ENCODE results near the gene SLC15A3.
"Not testable (repeated sequence)": the region's sequence is repeated elsewhere in the genome, so short reads cannot be mapped to it uniquely, and the experiment has no call there.

SLC15A3 gene

DNA sequence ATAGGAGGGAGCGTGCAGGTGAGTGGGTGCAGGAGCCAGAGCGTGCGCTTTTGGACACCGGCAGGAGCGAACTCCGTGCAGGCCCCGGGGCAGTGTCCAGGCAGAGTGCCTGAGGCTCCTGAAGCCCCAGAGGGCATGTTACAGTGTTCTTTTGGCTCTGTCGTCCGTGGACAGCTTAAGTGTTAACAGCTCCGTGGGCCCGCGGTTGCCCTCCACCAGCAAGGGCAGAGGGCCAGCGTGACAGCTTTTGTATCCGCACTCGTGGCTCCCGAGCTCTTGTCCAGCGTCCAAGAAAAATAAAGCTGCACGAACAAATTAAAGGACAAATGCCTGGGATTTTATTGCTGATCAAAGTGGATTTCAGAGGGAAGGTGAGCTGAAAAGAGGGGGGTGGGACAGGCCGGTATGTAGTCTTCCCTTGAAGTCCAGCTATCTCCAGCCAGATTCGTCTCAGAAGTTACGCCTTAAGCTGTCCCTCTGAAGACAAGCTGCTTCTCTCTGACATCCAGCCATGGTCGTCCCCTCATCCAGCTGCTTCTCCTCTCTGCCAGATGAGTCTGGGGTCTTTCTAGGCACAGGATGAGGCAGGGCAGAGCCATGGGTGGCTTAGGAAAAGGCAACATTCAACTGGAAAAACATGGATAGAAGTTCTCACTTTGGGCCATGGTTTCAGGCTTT, 39.0 kb downstream of the SLC15A3 start:
- no peak for DNase-seq

DNA sequence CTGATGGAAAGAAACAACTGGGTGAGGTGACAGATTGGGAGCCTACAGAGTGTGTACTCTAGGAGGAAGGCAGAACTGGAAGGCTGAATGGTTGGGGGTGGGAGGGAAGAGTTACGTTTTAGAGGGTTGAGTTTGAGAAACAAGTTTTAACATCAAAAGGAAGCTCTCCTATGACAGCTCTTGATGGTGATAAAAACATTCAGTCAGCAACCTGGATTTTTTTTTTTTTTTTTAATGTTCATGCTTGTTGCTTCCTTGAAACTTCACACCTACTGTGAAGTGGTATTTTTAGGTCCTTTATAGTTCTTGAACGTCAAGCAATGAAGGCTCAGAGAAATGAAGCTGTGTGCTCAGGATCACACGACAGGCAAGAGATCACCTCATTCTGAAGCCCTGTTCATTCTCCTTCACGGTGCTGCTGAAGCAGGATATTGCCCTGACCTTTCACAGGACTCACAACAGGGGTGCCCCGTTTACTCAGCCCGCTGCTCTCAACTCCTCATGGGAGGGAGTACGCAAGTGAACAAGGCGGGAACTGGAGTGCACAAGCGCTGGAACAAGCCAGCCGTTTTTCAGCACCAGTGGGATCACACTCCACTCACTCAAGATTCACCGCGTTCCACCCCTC, 39.6 kb downstream of the SLC15A3 start:
- no peak for DNase-seq

DNA sequence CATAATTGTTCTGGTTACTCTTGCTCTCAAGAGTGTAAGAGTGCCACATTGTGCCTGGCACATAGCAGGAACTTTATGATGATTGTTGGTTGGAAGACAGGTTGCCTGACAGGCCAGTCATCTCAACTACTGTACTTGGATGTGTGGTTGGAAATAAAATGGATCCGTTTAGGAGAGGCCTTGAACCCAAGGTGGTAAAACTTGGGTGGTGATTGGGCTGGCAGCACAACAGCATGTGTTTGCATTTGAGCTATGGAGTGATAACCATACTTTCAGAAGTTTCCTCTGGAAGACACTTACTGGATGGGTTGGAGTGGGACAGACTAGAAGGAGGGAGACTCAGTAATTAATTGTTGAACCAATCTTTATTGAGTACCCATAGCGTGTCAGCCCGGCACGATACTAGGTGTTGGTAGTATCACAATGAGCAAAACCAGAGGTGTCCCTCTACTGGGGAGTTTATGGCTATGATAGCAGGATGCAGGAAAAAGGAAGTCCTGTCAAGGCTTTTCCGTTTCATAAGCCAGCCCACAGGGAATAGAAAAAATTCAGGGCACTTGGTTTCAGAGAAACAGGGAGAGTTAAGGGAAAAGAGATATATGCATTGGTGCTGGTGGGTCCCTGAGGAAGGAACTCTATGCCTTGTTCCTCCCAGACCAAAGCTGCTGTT, 41.1 kb downstream of the SLC15A3 start:
- no peak for DNase-seq

DNA sequence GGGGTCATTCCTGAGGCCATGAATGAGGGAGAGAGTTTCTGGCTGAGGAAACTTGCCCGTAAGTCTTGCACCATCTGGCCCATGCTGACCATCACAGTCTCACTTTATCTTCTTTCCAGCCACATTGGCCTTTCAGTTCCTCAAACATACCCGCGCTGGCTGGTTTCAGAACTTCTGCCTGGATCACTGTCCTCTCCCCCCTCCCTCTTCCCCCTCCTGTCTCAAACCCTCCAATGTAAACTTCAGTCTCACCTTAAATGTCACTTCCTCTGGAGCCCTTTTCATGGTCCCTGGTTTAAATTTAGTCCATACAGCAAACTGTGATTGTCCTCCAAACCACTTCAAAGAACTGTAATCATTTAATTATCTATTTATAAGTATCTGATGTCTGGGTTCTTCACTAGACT, 41.7 kb downstream of the SLC15A3 start:
- DNase-seq = no peak

DNA sequence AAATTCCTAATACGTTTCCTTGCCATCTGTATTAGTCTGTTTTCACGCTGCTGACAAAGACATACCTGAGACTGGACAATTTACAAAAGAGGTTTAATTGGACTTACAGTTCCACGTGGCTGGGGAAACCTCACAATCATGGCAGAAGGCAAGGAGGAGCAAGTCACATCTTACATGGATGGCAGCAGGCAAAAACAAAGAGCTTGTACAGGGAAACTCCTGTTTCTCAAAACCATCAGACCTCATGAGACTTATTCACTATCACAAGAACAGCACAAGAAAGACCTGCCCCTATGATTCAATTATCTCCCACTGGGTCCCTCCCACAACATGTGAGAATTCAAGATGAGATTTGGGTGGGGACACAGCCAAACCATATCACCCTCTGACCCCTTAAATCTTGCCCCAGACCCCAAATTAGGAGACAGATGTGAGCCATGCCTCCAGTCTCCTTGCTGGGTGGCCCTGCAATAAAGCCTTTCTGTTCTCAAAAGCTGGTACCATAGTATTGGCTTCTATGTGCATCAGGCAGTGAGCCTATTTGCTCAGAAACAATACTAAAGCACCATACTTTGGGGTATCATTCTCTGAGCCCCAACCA, 42.2 kb downstream of the SLC15A3 start:
- not testable (repeated sequence) for DNase-seq

DNA sequence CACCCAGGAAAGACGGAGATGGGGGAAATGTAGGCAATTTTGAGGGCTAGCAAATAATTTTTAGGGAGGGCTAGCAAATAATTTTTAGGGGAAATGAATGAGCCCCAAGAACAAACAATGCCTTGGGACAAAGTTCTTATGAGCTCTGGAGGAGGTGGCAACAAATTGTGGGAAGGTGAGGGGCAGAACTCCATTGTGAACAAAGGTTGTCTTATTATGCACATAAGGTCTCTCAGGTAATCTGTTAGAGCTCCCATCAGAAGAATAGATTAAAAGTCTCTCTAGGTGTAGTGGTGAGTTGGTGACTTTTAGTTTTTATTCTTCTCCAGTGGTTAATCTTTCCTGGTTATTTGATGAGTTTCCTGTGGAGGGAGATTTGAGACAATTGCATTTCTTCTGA, 43.2 kb downstream of the SLC15A3 start:
- DNase-seq = no peak

DNA sequence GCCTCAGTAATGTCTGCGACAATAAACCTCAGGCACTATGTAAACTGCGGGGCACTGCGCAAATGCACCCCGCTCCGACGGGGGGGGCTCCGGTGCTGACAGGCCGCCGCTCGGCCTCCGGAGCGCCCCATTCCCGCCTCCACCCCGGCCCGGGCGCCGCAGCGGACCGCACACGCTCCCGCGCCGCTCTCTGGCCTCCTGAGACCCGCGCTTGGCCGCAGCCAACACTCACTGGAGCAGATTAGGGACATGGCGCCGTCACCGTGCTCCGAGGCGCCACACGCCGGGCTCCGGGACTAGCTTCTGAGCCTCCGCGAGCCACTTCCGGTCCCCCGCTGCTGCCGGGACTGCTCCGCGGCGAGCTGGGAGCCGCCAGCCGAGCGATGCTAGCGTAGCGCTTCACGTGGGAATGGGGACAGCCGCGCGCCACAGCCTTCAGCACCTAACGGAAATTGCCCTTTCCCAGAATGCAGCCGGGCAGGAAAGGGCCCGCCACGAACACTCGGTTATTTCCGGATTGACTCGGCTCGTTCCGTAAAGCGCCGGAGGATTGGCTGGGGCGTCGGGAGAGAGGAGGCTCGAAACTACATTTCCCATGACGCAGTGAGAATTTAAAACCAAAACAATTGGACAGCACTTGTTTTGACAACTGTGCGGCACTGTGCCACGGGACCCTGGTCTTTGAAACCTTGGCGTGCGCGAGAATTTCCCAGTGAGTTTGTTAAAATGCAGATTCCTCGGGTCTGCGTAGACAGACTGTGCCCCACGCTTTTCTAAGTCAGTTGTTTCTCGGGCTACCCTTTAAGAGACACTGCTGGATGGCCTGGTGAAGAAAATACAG, 45.6 kb downstream of the SLC15A3 start, which contains the start of gene PRPF19:
TSS of gene PRPF19 (minus strand) at position 454 of the 841 bp plus-strand sequence. CDS start at position 251, 203 bp downstream.
- peak; percentile 99 for DNase-seq

DNA sequence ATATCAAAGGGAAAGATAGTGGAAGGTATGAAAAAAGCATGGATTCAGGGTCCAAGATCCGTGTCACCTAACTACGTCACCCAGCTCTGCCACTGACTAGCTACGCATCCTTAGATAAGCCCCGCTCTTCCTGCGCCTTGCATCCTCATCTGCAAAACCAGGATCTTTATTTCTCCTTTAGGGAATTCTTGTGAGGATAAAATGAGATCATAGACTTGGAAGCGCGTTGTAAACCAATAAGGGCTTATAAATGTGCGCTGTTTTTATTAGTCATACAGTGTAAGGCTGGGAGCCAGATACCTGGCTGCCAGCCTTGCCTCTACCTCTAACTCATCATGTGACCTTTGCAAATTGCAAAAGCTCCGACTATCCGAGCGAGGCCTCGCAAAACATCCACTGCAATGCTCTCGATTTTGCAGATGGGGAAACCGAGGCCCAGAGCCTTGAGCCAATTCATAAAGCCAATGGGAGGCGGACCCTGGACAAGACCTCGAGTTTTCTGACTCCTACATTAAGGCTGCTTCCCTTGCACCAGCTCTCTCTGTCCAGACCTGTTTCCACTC, 46.3 kb downstream of the SLC15A3 start:
- DNase-seq = no peak

DNA sequence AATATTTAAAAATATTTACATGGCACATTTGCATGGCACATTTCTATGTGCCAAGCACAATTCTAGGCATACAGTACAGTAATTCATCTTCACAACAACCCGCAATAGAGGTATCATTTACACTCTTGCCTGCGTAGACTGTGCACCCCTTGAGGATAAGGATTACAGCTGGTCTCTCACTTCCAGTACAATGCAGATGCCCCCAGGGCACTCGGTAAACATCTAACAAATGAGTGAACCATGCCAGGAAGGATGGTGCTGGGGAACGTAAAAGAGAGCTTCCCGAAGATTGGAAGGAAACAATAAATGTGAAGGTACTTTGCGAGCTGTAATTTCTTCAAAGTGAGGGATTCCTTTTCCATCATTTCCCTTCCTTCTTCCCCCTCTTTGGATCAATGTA, 46.9 kb downstream of the SLC15A3 start:
- DNase-seq = no peak

DNA sequence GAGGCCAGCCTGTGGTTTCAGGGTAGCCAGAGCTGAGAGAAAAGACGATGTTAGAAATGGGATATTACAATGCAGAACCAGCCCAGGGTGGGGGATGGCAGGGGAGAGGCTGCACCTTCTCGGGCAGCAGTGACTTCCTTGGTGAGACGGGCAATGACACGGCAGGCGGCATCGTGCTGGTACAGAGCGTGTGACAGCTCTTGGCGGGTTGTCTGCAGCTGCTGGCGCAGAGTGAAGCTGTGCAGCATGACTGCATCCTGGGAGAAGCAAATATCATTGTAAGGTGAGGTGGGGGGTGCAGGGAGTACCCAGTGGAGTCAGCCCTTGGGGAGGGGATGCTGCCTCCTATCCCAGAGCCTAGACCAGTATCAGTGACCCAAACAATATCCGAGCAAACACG, 49.4 kb downstream of the SLC15A3 start:
- no peak for DNase-seq

DNA sequence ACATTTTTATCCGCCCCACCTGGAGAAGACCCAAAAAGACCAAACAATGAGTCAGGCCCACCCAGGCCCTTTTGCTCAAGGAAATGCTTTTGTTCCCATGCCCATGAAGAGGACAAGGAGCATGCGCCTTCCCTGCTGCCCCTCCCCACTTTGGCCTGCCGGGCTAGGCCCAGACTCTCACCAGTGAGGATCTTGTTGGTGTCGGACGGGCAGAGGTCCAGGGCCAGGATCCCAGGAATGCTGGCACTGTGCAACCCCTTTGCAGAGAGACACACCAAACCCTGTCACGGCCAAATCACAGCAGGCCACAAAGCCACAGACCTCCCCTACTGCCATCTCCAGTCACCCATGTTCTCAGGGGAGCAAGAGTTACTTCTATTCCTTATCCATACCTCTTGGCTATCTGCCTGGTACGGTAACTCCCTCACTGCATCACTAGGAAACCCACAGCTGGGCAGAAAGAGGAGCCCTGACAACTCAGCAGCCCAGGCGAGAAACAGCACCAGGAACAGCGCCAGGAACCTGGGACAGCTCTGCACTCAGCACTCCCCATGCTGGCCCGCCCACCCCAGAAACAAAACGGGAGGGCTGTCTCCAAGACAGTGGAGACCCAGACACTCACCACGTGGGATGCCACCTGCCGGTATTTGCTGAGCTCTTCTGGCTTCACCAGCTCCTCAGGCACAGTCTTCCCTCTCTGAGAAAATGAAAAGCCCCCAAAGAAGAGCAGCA, 51.1 kb downstream of the SLC15A3 start:
- DNase-seq = no peak

DNA sequence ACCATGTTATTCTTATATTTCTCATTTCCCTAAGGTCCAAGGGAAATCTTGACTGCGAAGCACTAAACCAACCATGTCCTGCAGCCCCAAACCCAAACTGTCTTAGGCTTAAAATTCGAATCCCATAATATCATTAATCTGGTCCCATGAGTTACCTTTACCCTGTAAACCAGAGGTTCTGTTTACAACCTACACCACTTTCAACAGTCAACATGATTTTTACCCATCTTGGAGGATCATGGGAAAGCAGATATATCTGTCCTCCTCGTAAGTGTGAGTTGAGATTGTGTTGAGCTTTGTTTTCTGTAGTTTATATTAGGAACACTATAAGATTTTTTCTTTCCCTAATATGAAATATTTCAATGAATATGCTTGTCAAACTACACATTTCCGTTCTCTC, 52.0 kb downstream of the SLC15A3 start:
- DNase-seq = no peak

DNA sequence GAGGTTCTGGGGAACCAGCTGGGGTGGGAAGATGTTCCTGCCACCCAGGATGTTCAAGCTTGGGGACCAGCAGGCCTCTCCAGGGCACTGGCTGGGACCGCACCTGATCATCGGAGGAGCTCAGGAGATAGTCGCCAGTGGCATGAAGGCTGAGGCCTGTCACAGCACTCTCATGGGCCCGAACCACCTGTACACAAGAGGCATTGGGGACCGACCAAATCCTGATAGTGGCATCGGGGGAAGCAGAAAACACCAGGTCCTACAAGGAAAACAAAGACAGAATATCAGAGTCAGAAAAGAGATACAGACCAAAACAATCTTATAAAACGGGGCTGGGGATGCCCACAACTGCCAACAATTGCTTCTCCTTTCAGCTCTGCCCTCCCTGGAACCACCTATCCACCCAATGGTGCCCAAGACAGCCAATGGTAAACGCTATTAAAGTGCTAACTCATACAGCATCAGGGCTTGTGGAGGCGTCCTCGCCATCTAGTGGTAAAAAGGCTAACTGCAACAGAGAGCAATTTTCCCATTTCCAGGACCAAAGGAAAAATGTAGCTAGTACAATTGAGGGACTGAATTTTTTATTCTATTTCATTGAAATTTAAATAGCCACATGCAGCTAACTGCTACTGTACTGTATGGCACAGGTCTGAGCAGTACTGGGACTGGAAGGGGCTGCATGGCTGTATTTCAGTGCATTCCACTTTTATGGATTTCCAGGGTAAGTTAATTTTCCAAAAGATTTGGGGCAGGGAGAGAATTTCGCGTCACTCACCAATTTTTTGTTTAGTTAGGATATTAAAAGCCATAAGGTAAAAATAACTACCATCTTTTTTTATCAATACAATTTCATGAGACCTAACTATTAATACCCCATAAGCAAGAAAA, 52.7 kb downstream of the SLC15A3 start:
- DNase-seq = no peak

DNA sequence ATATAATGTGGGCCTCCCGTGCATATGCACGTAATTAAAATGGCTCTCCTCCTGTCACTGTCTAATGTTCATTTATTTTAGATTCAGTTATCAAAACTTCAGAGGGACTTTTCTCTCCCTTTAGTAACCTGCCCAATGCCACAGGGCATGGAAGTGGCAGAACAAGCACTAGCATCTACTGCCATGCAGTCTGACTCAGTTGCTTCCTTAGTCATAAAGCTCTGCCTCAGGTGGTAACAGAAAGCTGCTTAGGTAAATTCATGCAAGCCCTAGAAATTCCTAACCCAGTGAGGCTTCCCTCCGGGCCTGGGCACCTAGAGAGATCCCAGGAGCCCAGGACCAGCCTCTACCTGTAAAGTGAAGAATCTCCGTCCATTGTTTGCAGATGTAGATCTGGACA, 54.5 kb downstream of the SLC15A3 start:
- no peak for DNase-seq

DNA sequence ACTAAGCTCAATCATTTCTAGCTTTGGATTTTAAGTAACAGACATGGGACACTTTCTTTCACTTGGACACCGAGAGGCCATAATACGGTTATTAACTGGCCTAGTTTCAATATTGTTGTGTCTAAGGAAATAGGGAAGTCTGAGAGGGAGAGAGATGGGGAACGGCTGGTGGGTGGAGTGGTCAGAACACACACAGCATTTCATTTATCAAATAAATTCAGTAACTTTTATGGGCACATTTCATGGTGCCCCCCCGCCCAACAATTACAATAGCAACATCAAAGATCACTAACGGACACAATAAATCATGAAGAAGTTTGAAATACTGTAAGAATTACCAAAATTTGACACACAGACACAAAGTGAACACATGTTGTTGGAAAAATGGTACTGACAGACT, 56.3 kb downstream of the SLC15A3 start:
- DNase-seq = no peak

DNA sequence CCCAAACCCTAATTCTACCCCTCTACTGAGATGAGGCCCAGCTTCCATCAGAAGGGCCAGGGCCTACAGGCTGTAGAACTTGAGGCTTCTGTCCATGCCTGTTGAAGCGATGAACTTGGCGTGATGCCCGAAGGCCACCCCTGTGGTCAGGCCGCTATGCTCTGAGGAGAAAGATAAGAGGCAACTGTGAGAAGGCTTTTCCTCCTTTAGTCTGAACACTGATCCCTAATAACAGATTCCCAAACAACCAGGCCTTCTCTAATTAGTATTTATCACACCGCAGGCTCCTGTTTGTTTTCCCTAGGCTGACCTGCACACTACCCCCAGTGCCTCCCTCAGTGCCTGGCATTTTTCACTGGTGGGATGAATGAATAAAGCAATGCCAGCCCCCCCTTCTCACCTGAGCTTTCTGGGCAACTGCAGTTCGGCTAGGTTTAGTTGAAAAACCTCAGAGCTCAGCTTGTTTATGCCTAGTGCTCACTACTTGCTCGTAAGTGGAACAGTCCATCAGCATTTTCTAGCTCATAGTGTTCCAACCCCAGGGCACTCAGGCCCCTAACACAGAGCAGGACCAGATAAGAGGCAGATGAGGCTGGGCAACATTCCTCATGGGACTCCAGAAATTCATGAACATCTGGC, 60.8 kb downstream of the SLC15A3 start:
- no peak for DNase-seq

DNA sequence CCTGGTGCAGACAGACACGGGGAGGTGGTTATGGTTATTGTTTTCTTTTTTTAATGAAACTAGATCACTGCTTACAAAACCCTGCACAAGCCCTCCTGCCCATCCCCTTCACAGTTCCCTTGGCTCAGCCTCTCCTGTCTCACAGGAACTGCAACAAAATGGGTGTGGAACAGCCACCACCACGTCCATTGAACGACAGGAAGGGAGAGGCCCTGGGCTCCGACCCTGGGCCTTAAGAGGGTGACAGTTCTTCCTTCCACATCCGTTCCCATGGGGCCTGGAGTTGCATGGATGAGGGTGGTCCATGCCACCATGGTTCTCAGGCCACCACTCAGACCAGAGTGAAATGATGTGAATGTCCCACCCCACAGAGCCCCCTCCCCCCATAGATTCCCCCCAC, 61.3 kb downstream of the SLC15A3 start:
- DNase-seq = no peak

DNA sequence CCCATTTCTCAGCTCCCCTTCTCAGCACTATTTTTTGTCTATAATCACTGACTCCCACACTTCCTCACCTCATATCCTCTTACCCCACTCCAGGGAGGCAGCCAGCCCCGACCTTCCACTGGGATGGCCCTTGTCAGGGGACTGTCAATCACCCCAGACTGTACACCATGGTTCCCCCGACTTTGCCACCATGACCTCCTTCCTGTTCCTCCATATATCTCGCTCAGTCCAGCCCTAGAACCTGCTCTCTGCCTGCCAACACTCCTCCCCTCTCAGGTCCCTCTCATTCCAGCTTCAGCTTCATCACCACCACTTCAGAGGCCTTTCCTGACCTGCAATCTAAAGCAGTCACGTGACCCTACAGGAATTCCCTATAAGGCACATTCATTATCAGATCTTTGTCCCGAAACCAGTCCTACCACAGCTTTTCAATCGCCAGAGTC, 62.1 kb downstream of the SLC15A3 start:
- no peak for DNase-seq

DNA sequence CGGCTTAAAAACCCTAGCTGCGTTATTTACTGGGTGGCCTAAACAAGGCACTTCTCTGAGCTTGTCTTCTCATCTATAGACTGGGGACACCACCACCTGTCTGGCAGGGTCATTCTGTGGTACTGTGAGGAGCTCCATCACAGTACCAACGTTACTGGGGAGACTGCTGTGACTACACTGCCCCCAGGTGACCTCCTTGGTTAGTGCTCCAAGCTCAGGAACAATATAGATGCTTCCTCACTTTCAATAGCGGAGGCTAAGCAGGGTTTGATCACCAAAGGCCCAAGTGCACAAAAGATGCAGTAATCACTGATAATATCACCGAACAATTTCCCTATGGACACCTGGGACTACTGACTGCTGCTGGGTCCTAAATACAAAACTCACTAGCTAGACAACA, 64.4 kb downstream of the SLC15A3 start:
- no peak for DNase-seq

All from T-helper 9 cell (primary cell).